Choroid plexus epithelial cell (primary cell): ENCODE measurements around the gene ITPKB.
"Not testable (repeated sequence)": the region's sequence is repeated elsewhere in the genome, so short reads cannot be mapped to it uniquely, and the experiment has no call there.

Experiments used
- DNase-seq: peaks from one replicate; pipeline ENCODE4 v3.0.0-alpha.2; 2010; ENCODE audit warnings: low read depth
- H3K4me3 ChIP-seq: 2 replicates; pipeline ENCODE4 v1.5.1; 2011; ENCODE audit warnings: low read depth, mild to moderate bottlenecking, control low read depth, low read length, moderate library complexity
- TF ChIP-seq, protein P1 (sequence below): conservative IDR thresholded peaks from 2 replicates; pipeline ENCODE4 v1.5.1; 2011; ENCODE audit warnings: low read depth, mild to moderate bottlenecking, control low read depth, inconsistent platforms, low read length, moderate library complexity

The ITPKB gene

DNA sequence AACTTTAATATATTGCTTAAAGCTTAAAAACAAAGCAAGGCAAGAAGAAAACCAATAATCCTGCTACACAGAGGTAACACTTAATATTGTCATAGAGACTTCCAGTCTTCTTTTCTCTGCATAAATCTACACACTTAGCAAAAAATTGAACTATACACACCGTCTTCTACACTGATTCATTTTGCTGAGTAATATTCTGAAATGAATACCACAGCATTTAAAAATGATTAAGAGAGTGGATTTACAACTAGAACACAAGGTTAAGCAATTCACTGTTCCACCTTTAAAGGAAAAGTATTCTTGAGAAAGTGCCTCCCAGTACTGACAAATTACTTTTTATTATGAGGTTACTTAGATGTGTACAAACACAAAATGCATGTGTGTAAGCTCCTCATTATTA, 22.2 kb upstream of the ITPKB start:
- no peak overlapping the region for H3K4me3 ChIP-seq
- no peak for DNase-seq
- TF ChIP-seq, protein P1, sequence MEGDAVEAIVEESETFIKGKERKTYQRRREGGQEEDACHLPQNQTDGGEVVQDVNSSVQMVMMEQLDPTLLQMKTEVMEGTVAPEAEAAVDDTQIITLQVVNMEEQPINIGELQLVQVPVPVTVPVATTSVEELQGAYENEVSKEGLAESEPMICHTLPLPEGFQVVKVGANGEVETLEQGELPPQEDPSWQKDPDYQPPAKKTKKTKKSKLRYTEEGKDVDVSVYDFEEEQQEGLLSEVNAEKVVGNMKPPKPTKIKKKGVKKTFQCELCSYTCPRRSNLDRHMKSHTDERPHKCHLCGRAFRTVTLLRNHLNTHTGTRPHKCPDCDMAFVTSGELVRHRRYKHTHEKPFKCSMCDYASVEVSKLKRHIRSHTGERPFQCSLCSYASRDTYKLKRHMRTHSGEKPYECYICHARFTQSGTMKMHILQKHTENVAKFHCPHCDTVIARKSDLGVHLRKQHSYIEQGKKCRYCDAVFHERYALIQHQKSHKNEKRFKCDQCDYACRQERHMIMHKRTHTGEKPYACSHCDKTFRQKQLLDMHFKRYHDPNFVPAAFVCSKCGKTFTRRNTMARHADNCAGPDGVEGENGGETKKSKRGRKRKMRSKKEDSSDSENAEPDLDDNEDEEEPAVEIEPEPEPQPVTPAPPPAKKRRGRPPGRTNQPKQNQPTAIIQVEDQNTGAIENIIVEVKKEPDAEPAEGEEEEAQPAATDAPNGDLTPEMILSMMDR = no peak

DNA sequence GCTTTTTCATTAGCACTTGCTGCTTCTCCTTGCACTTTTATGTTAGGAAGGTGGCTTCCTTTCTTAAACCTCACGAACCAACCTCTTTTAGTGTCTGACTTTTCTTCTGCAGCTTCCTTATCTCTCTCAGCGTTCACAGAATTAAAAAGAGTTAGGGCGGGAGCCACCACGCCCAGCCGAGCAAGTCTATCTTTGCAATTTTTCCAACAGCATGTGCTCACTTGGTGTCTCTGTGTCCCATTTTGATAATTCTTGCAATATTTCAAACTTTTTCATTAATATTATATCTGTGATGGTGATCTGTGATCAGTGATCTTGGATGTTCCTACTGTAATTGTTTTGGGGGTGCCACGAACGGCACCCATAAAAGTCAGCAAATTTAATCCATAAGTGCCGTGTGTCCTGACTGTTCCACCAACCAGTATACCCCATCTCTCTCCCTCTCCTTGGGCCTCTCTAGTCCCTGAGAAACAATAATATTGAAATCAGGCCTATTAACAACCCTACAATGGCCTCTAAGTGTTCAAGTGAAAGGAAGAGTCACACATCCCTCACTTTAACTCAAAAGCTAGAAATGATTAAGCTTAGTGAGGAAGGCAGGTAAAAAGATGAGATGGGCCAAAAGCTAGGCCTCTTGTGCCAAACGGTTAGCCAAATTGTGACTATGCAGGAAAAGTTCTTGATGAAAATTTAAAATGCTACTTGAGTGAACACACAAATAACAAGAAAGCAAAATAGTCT, 15.9 kb upstream of the ITPKB start:
- no peak overlapping the region for H3K4me3 ChIP-seq
- DNase-seq = no peak
- TF ChIP-seq, protein P1 = no peak

DNA sequence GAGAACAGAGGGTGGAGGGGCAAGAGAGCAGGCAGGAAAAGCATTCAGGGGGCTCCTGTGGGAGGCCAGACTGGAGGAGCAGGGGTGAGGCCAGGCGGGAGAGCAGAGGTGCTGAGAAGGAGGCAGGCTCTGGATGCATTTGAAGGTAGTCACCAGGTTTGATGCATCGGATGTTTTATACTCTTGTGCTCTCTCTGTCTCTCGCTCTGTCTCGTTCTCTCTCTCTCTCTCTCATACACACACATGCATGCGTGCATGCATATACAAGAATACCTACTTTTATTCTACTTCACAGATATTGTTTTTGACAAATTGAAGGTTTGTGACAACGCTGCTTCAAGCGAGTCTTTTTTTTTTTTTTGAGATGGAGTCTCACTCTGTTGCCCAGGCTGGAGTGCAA, 15.0 kb upstream of the ITPKB start:
- no peak for DNase-seq

DNA sequence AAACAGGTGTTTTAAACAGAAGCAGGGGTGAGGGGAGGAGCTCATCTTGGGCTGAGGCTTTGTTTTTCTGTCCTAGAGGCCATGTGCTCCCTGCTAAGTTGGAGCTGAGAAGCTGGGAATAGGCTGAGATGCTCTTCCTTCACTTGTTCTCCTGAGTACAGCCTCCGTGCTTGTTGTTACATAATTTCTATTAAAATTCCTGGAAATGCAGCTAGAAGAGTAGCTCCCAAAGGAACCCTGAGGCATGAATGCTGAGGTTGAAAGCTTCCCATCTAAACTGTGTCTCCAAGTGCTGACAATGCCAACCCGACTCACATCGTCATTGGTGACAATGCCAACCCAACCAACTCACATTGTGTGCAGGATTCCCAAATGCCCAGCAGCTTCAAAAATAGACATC, 12.6 kb upstream of the ITPKB start:
- TF ChIP-seq, protein P1 = no peak
- DNase-seq = no peak
- no peak overlapping the region for H3K4me3 ChIP-seq

More for the DNA sequence above, 15.0 kb upstream of the ITPKB start:
- TF ChIP-seq, protein P1 = no peak
- H3K4me3 ChIP-seq = no peak overlapping the region

DNA sequence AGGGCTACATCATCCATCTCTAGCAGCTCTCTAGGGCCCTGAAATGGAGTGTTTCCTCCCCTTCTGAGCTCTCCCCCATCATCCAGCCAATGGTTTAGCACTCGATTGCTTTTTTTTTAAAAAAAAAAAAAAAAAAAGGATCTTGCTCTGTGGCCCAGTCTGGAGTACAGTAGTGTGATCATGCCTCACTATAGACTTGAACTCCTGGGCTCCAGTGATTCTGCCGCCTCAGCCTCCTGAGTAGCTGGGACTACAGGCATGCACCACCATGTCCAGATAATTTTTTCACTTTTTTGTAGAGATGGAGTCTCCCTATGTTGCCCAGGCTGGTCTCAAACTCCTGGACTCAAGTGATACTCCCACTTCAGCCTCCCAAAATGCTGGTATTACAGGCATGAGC, 12.1 kb upstream of the ITPKB start:
- TF ChIP-seq, protein P1 = no peak
- no peak for DNase-seq
- no peak overlapping the region for H3K4me3 ChIP-seq

DNA sequence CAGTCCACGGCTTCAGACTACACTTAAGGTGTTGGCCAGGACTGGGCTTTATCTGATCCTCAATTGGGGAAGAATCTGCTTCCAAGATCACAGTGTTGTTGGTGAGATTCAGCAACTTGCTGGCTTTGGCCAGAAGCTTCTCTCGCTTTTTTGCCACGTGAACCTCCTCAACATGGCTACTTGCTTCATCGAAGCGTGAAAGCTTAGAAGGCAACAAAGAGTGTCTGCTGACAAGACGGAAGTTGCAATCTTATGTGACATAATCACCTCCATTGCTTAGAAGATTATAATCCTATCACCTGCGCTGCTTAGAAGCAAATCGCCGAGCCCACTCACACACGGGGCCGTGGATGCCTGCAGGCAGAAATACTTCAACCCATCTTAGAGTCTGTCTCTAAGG, 10.4 kb upstream of the ITPKB start:
- TF ChIP-seq, protein P1 = no peak
- H3K4me3 ChIP-seq = no peak overlapping the region
- DNase-seq = no peak

DNA sequence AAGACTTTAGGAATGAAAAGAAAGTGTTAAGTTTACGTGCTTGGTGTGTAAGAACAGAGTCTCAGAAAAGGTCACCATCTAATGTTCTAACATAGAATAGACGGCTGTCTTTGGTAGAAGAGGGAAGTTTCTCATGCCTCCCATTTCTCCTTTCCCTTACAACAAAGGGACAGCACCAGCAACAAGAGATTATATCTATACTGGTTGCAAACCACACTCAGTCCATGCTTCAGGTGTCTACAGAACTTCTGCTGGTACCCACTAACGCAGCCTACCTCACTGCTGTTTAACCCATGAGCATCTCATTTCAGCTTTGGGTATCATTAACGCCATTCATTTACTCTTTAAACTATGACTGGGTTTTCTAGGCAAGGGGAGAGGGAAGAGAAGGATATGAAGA, 9.2 kb upstream of the ITPKB start:
- no peak for DNase-seq
- TF ChIP-seq, protein P1 = no peak
- no peak overlapping the region for H3K4me3 ChIP-seq

DNA sequence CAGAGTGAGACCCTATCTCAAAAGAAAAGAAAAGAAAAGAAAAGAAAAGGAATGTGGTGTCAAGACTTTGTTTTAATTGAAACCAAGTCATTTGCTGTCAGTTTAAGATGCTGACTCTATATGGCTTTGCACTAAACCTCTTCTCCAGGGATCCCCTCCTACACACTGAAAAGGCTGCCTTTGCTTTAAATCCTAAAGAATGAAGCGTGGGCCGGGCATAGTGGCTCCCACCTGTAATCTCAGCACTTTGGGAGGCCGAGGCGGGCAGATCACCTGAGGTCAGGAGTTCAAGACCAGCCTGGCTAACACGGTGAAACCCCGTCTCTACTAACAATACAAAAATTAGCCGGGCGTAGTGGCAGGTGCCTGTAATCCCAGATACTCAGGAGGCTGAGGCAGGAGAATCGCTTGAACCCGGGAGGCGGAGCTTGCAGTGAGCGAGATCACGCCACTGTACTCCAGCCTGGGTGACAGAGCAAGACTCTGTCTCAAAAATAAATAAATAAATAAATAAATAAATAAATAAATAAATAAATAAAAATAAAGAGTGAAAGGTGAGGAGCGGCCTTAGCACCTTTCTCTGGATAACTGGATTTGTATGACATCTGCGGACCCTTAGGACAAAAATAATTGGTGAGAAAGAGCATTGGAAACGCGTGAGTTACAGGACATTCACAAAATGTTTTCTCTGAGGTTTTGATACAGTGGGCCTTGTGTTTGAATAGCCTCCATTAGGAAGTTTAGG, 8.6 kb upstream of the ITPKB start:
- H3K4me3 ChIP-seq = not testable (repeated sequence)

More for the DNA sequence above, 8.6 kb upstream of the ITPKB start:
- not testable (repeated sequence) for DNase-seq
